Neural cell (in vitro differentiated cells): Measurements from ENCODE around the gene RAPGEF2.

ENCODE experiments used
- EP300 ChIP-seq: fragments of 450-650 bp; conservative IDR thresholded peaks from 2 replicates; pipeline ENCODE4 v1.6.1; 2014; ENCODE audit warnings: antibody characterized with exemption, mild to moderate bottlenecking, moderate library complexity; ENCODE audit not compliant: poor library complexity, severe bottlenecking
- EZH2 ChIP-seq: fragments of 200-600, 300-800 bp; shearing (Covaris generic), sonication (generic); IDR thresholded peaks from 2 replicates; pipeline ENCODE4 v1.6.1; 2014; ENCODE audit warnings: antibody characterized with exemption, low read length, borderline replicate concordance, mild to moderate bottlenecking; ENCODE audit not compliant: insufficient read depth, poor library complexity, severe bottlenecking
- MXI1 ChIP-seq: fragments of 450-650 bp; conservative IDR thresholded peaks from 2 replicates; pipeline ENCODE4 v1.6.1; 2014; ENCODE audit warnings: antibody characterized with exemption, mild to moderate bottlenecking; ENCODE audit not compliant: poor library complexity, severe bottlenecking
- POLR2AphosphoS5 ChIP-seq: IDR thresholded peaks from 2 replicates; pipeline ENCODE4 v1.6.1; 2012
- RAD21 ChIP-seq: fragments of 450-650 bp; conservative IDR thresholded peaks from 2 replicates; pipeline ENCODE4 v1.6.1; 2014; ENCODE audit warnings: antibody characterized with exemption, mild to moderate bottlenecking, moderate library complexity
- SMC3 ChIP-seq: fragments of 450-650 bp; conservative IDR thresholded peaks from 2 replicates; pipeline ENCODE4 v1.6.1; 2014; ENCODE audit warnings: antibody characterized with exemption, mild to moderate bottlenecking, moderate library complexity; ENCODE audit not compliant: poor library complexity
- TAF1 ChIP-seq: IDR thresholded peaks from 2 replicates; pipeline ENCODE4 v1.6.1; 2012; ENCODE audit warnings: low read depth
- TF ChIP-seq, protein P1 (sequence below): fragments of 450-650 bp; IDR thresholded peaks from 2 replicates; pipeline ENCODE4 v1.5.1; 2014; ENCODE audit warnings: antibody characterized with exemption, mild to moderate bottlenecking, moderate library complexity; ENCODE audit not compliant: poor library complexity, severe bottlenecking
- TF ChIP-seq, protein P2 (sequence below): IDR thresholded peaks from 2 replicates; pipeline ENCODE4 v1.6.1; 2012; ENCODE audit warnings: borderline replicate concordance

DNA sequence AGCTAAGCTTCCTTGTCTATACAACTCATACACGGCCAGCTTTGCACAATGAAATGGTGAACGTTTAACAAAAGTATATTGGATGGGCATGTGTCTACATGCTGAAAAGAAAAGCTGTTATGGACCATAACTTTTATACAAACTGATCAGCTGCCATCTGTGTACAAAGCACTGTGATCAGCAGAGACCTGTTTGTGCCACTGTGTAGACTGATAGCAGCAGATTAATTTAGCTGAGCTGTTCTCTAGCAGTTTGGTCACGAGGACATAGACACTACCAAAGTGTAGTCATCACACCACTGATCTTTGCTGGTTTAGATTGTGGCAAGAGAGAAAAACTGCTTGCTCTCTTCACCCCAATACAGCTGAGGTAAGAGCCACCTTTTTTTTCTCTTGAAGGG, 124.5 kb downstream of the RAPGEF2 start:
- TF ChIP-seq, protein P1, sequence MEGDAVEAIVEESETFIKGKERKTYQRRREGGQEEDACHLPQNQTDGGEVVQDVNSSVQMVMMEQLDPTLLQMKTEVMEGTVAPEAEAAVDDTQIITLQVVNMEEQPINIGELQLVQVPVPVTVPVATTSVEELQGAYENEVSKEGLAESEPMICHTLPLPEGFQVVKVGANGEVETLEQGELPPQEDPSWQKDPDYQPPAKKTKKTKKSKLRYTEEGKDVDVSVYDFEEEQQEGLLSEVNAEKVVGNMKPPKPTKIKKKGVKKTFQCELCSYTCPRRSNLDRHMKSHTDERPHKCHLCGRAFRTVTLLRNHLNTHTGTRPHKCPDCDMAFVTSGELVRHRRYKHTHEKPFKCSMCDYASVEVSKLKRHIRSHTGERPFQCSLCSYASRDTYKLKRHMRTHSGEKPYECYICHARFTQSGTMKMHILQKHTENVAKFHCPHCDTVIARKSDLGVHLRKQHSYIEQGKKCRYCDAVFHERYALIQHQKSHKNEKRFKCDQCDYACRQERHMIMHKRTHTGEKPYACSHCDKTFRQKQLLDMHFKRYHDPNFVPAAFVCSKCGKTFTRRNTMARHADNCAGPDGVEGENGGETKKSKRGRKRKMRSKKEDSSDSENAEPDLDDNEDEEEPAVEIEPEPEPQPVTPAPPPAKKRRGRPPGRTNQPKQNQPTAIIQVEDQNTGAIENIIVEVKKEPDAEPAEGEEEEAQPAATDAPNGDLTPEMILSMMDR, result no peak
- TF ChIP-seq, protein P2, sequence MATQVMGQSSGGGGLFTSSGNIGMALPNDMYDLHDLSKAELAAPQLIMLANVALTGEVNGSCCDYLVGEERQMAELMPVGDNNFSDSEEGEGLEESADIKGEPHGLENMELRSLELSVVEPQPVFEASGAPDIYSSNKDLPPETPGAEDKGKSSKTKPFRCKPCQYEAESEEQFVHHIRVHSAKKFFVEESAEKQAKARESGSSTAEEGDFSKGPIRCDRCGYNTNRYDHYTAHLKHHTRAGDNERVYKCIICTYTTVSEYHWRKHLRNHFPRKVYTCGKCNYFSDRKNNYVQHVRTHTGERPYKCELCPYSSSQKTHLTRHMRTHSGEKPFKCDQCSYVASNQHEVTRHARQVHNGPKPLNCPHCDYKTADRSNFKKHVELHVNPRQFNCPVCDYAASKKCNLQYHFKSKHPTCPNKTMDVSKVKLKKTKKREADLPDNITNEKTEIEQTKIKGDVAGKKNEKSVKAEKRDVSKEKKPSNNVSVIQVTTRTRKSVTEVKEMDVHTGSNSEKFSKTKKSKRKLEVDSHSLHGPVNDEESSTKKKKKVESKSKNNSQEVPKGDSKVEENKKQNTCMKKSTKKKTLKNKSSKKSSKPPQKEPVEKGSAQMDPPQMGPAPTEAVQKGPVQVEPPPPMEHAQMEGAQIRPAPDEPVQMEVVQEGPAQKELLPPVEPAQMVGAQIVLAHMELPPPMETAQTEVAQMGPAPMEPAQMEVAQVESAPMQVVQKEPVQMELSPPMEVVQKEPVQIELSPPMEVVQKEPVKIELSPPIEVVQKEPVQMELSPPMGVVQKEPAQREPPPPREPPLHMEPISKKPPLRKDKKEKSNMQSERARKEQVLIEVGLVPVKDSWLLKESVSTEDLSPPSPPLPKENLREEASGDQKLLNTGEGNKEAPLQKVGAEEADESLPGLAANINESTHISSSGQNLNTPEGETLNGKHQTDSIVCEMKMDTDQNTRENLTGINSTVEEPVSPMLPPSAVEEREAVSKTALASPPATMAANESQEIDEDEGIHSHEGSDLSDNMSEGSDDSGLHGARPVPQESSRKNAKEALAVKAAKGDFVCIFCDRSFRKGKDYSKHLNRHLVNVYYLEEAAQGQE, result no peak
- TF ChIP-seq EZH2 (no peak), POLR2AphosphoS5 (no peak), MXI1 (no peak), RAD21 (no peak), SMC3 (no peak), TAF1 (no peak), EP300 (no peak)
